SU-DHL-6 (cell line): ENCODE data around the gene TCP11.

Experiments
- H2AFZ ChIP-seq: fragments of 200-600 bp; sonication (generic); 2 replicates; pipeline ENCODE4 v1.6.1; 2014; ENCODE audit warnings: low read depth, mild to moderate bottlenecking, moderate library complexity, mixed read lengths, antibody characterized with exemption, low read length; ENCODE audit not compliant: severe bottlenecking
- H3F3A ChIP-seq: fragments of 200-600 bp; shearing (Covaris generic); 2 replicates; pipeline ENCODE4 v1.6.0; 2016; ENCODE audit warnings: antibody characterized with exemption, mild to moderate bottlenecking; ENCODE audit not compliant: insufficient read depth
- H3K27ac ChIP-seq: fragments of 200-600 bp; sonication (generic); 2 replicates; pipeline ENCODE4 v1.5.1; 2016; ENCODE audit warnings: low read depth, mild to moderate bottlenecking, low read length, moderate library complexity, mixed read lengths
- H3K27me3 ChIP-seq: fragments of 200-600 bp; sonication (generic), shearing (Covaris generic); 2 replicates; pipeline ENCODE4 v1.6.0; 2014; ENCODE audit warnings: mild to moderate bottlenecking, low read length
- H3K36me3 ChIP-seq: fragments of 200-600 bp; sonication (generic); 2 replicates; pipeline ENCODE4 v1.6.1; 2014; ENCODE audit warnings: mild to moderate bottlenecking, low read length, mixed read lengths
- H3K4me2 ChIP-seq: fragments of 300-600, 200-600 bp; shearing (Covaris generic), sonication (generic); 2 replicates; pipeline ENCODE4 v1.6.0; 2014; ENCODE audit warnings: low read length, low read depth, mild to moderate bottlenecking; ENCODE audit not compliant: poor library complexity, severe bottlenecking
- H3K4me3 ChIP-seq: fragments of 200-600 bp; sonication (generic); 2 replicates; pipeline ENCODE4 v1.5.1; 2014; ENCODE audit warnings: antibody characterized with exemption, low read length, mild to moderate bottlenecking, mixed read lengths; ENCODE audit not compliant: insufficient read depth, poor library complexity, severe bottlenecking
- H3K79me2 ChIP-seq: fragments of 200-600 bp; sonication (generic); 2 replicates; pipeline ENCODE4 v1.6.1; 2014; ENCODE audit warnings: mild to moderate bottlenecking, low read length, moderate library complexity; ENCODE audit not compliant: insufficient read depth
- H3K9ac ChIP-seq: fragments of 200-600 bp; sonication (generic); 2 replicates; pipeline ENCODE4 v1.7.0; 2014; ENCODE audit warnings: mild to moderate bottlenecking, low read length
- H3K9me2 ChIP-seq: fragments of 200-600 bp; sonication (generic); replicated peaks from 2 replicates; pipeline ENCODE4 v1.6.1; 2014; ENCODE audit warnings: low read length; ENCODE audit not compliant: insufficient read depth
- H3K9me3 ChIP-seq: fragments of 200-600 bp; sonication (generic); 2 replicates; pipeline ENCODE4 v1.6.1; 2014; ENCODE audit warnings: low read length, mixed read lengths; ENCODE audit not compliant: insufficient read depth
- H4K20me1 ChIP-seq: fragments of 200-600 bp; sonication (generic); 2 replicates; pipeline ENCODE4 v1.6.1; 2014; ENCODE audit warnings: low read depth, mild to moderate bottlenecking, antibody characterized with exemption, low read length, moderate library complexity, mixed read lengths
- CTCF ChIP-seq: fragments of 200-600 bp; sonication (generic); IDR thresholded peaks from one replicate; pipeline ENCODE4 v1.5.1; 2017; ENCODE audit warnings: antibody characterized with exemption, mild to moderate bottlenecking, low read length, moderate library complexity; ENCODE audit not compliant: insufficient read depth, poor library complexity, severe bottlenecking
- EZH2phosphoT487 ChIP-seq: fragments of 200-600 bp; sonication (generic), shearing (Covaris generic); conservative IDR thresholded peaks from 2 replicates; pipeline ENCODE4 v1.6.1; 2018; ENCODE audit warnings: mild to moderate bottlenecking, antibody characterized with exemption, low read length, moderate library complexity, mixed read lengths

The TCP11 gene

GRCh38 chr6:35076997-35077712 is 64.0 kb downstream of the TCP11 start:
- H3K27me3 ChIP-seq, result no peaks in the 10 kb centered on the region
- no peaks in the 10 kb centered on the region for H3K9me2 ChIP-seq
- H3K4me3 ChIP-seq, result no peak overlapping the region
- H2AFZ ChIP-seq, result no peak overlapping the region
- no peak overlapping the region for H3K27ac ChIP-seq
- no peaks in the 10 kb centered on the region for H3K79me2 ChIP-seq
- no peaks in the 10 kb centered on the region for H4K20me1 ChIP-seq
- H3F3A ChIP-seq, result no peaks in the 10 kb centered on the region
- H3K4me2 ChIP-seq, result no peak overlapping the region
- no peak overlapping the region for H3K9ac ChIP-seq
- TF ChIP-seq EZH2phosphoT487 (no peak), CTCF (no peak)
- no peaks in the 10 kb centered on the region for H3K36me3 ChIP-seq
- H3K9me3 ChIP-seq, result no peaks in the 10 kb centered on the region

GRCh38 chr6:35073766-35074471 is 67.2 kb downstream of the TCP11 start:
- Histone ChIP-seq H3K4me3 (no peak overlapping the region), H3K9me2 (no peaks in the 10 kb centered on the region), H3F3A (no peaks in the 10 kb centered on the region), H3K79me2 (no peaks in the 10 kb centered on the region), H3K27me3 (no peaks in the 10 kb centered on the region), H3K9ac (no peak overlapping the region), H3K36me3 (no peaks in the 10 kb centered on the region), H3K9me3 (no peaks in the 10 kb centered on the region), H3K27ac (no peak overlapping the region), H3K4me2 (no peak overlapping the region), H4K20me1 (no peaks in the 10 kb centered on the region), H2AFZ (no peak overlapping the region)
- no peak for TF ChIP-seq CTCF
- no peak for TF ChIP-seq EZH2phosphoT487

GRCh38 chr6:35073211-35073610 is 67.9 kb downstream of the TCP11 start:
- Histone ChIP-seq H3K4me3 (no peak overlapping the region), H3F3A (no peaks in the 10 kb centered on the region), H3K36me3 (no peaks in the 10 kb centered on the region), H3K9me3 (no peaks in the 10 kb centered on the region), H3K9me2 (no peaks in the 10 kb centered on the region), H3K27me3 (no peaks in the 10 kb centered on the region), H3K4me2 (no peak overlapping the region), H3K79me2 (no peaks in the 10 kb centered on the region), H3K27ac (no peak overlapping the region), H2AFZ (no peak overlapping the region), H4K20me1 (no peaks in the 10 kb centered on the region), H3K9ac (no peak overlapping the region)
- TF ChIP-seq CTCF (no peak), EZH2phosphoT487 (no peak)
